ENCODE measurements around the gene SCYL1.
A peak's percentile ranks its signal among the peaks of the same experiment; 100 is the strongest.

The SCYL1 gene

DNA sequence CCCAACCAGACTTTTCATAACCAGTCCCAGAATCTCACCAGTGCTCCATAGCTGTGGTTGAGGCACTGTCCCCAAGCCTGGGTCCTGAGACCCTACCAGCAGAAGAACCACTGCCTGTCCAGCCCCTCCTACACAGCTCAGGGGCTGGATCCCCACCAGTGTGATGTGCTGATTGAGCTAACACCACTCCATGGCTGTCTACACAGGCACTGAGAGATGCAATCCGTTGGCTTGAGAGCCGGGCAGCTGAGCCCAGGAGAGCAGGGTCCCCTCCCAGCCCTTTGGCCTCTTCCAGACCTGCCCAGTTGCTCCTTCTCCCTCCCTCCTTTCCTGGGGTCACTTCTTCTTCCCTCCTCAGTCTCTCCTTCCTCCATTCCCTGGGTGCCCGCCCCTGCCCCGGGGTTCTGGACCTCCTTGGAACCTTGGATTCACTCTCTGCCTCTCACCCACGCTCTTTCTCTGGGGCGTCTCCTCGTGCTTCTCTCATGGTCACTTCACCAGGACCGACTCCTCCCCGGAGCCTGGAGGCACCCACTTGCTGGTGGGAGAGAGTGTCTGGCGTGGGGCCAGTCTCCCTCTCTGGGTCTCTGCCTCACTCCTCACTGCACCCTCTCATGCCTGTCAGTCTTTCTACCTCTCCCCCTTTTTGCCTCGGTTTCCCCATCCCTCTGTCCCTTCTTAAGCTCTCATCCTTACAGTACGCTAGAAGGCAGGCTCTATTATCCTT is 706 bp upstream of the SCYL1 start:
- TF ChIP-seq, protein P1, sequence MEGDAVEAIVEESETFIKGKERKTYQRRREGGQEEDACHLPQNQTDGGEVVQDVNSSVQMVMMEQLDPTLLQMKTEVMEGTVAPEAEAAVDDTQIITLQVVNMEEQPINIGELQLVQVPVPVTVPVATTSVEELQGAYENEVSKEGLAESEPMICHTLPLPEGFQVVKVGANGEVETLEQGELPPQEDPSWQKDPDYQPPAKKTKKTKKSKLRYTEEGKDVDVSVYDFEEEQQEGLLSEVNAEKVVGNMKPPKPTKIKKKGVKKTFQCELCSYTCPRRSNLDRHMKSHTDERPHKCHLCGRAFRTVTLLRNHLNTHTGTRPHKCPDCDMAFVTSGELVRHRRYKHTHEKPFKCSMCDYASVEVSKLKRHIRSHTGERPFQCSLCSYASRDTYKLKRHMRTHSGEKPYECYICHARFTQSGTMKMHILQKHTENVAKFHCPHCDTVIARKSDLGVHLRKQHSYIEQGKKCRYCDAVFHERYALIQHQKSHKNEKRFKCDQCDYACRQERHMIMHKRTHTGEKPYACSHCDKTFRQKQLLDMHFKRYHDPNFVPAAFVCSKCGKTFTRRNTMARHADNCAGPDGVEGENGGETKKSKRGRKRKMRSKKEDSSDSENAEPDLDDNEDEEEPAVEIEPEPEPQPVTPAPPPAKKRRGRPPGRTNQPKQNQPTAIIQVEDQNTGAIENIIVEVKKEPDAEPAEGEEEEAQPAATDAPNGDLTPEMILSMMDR (IDR thresholded peaks at IDR 0.05): no peak
- H3K36me3 ChIP-seq: peaks cover 22% of the 10 kb centered on the region
- peak overlapping the region; percentile 81 for H3K27ac ChIP-seq

DNA sequence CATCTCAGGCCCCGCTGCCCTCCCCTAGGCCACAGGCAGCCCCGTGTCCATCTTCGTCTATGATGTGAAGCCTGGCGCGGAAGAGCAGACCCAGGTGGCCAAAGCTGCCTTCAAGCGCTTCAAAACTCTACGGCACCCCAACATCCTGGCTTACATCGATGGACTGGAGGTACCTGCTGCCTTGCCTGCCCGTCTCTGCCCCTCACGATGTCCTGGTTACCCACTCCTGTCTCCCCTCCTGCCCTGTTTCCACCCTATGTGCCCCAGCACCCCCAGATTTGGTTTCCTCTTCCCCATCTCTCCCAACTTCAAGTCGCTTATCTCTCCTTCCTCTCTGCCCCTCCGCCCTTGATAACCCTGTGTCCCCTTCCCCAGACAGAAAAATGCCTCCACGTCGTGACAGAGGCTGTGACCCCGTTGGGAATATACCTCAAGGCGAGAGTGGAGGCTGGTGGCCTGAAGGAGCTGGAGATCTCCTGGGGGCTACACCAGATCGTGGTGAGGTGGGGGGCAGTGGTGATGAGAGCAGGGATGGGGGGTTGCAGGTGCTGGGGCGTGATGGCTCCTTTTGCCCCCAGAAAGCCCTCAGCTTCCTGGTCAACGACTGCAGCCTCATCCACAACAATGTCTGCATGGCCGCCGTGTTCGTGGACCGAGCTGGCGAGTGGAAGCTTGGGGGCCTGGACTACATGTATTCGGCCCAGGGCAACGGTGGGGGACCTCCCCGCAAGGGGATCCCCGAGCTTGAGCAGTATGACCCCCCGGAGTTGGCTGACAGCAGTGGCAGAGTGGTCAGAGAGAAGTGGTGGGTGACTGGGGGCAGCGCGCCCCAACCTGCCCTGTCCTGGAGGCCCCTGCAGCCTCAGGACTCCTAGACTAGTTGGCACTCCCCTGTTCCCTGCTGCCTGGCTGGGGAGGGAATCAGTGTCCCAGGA is 930 bp downstream of the SCYL1 start:
- H3K4me3 ChIP-seq (ENCODE audit: low read depth in 1 of 2, low read length in 1 of 2): peak overlapping the region; percentile 81 to 97
- peaks cover 38% of the 10 kb centered on the region for H3K36me3 ChIP-seq
- no peaks in the 10 kb centered on the region for H3K9me3 ChIP-seq
- peaks cover 37% of the 10 kb centered on the region in 2 experiments for H3K4me1 ChIP-seq (ENCODE audit: control insufficient read depth in 1 of 2, insufficient read depth in 1 of 2, low read depth in 1 of 2, low read length in 1 of 2)
- H3K27ac ChIP-seq: peak overlapping the region; percentile 89
- TF ChIP-seq, protein P1 (IDR thresholded peaks at IDR 0.05): no peak
- no peaks in the 10 kb centered on the region for H3K27me3 ChIP-seq

More for the DNA sequence above, 706 bp upstream of the SCYL1 start:
- Histone ChIP-seq H3K4me3 (ENCODE audit: low read depth in 1 of 2, low read length in 1 of 2) (peak overlapping the region; percentile 57 to 97), H3K9me3 (no peaks in the 10 kb centered on the region), H3K4me1 (ENCODE audit: control insufficient read depth in 1 of 2, insufficient read depth in 1 of 2, low read depth in 1 of 2, low read length in 1 of 2) (peaks cover 37% of the 10 kb centered on the region in 2 experiments), H3K27me3 (no peaks in the 10 kb centered on the region)

DNA sequence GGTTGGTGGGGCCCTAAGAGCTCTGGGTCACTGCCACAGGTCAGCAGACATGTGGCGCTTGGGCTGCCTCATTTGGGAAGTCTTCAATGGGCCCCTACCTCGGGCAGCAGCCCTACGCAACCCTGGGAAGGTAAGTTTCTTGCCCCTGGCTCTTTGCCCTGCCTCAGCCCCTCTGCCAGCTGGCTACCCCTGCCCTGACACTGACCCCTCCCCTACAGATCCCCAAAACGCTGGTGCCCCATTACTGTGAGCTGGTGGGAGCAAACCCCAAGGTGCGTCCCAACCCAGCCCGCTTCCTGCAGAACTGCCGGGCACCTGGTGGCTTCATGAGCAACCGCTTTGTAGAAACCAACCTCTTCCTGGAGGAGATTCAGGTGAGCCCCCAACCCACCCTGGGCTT is 1.9 kb downstream of the SCYL1 start:
- Histone ChIP-seq H3K4me3 (ENCODE audit: low read depth in 1 of 2, low read length in 1 of 2) (no peak overlapping the region), H3K9me3 (no peaks in the 10 kb centered on the region), H3K36me3 (peaks cover 47% of the 10 kb centered on the region), H3K4me1 (ENCODE audit: control insufficient read depth in 1 of 2, insufficient read depth in 1 of 2, low read depth in 1 of 2, low read length in 1 of 2) (peaks cover 37% of the 10 kb centered on the region in 2 experiments), H3K27me3 (no peaks in the 10 kb centered on the region), H3K27ac (no peak overlapping the region)
- TF ChIP-seq, protein P1 (IDR thresholded peaks at IDR 0.05): no peak

DNA sequence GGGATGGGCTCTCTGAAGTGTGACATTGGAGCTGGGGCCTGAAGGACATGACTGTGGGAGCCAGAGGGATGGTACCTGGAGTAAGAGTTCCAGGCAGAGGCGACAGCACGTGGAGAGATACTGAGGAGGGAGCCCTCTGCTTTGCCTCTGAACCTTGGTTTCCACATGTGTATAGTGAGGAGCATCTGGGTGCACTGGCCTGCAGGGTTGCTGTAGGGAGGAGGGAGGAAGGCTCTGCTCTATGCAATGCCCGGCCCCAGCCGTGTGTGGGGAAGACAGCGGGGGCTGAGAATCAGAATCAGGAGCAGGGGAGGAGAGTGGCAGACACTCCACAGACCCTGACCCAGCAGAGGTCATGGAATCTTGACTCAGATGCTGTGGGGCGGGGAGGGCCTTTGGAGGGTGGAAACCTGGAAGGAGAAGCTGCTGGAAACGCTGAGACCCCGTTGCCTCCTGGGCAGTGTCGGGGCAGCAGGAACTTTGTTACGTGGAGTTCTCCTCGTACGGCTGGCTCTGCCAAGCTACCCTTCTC is 4.0 kb downstream of the SCYL1 start:
- peaks cover 18% of the 10 kb centered on the region in 2 experiments for H3K4me1 ChIP-seq (ENCODE audit: control insufficient read depth in 1 of 2, insufficient read depth in 1 of 2, low read depth in 1 of 2, low read length in 1 of 2)
- TF ChIP-seq, protein P1 (IDR thresholded peaks at IDR 0.05): no peak
- peaks cover 69% of the 10 kb centered on the region for H3K36me3 ChIP-seq
- H3K27ac ChIP-seq: no peak overlapping the region
- no peaks in the 10 kb centered on the region for H3K9me3 ChIP-seq
- H3K4me3 ChIP-seq (ENCODE audit: low read depth in 1 of 2, low read length in 1 of 2): no peak overlapping the region
- H3K27me3 ChIP-seq: no peaks in the 10 kb centered on the region

DNA sequence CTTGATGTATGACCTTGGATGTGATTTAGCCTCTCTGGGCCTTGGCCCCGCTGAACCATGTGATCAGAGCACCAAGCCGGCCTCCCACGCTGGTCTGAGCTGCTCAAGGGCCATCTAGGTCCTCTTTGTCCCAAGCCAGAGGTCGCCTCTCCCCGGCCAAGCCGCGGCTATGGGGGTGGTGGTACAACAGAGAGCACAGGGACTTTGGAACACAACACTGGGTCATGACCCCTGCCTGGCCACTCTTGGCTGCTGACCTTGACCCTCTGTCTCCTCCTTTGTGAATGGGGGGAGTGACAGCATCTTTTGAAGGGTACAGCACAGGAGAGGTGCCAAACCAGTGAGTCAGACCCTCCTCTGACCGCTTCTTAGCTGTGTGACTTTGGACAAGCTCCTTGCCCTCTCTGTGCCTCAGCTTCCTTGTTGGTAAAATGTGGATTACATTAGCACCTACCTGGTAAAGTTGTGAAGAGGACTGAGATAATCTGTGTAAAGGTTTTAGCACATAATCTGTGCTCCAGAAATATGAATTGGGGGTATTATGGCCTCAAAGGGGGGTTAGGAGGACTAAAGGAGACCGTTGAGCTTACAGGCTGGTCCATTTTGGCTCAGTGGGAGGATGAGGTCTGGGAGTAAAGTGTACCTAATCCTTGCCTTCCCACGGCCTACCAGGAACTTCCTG is 4.7 kb downstream of the SCYL1 start:
- Histone ChIP-seq H3K4me3 (ENCODE audit: low read depth in 1 of 2, low read length in 1 of 2) (no peak overlapping the region), H3K27me3 (no peaks in the 10 kb centered on the region), H3K9me3 (no peaks in the 10 kb centered on the region), H3K27ac (no peak overlapping the region), H3K4me1 (ENCODE audit: control insufficient read depth in 1 of 2, insufficient read depth in 1 of 2, low read depth in 1 of 2, low read length in 1 of 2) (peaks cover 10 to 11% of the 10 kb centered on the region in 2 experiments), H3K36me3 (peaks cover 70% of the 10 kb centered on the region)
- TF ChIP-seq, protein P1 (IDR thresholded peaks at IDR 0.05): no peak
